A673 (cell line): ENCODE data around the gene SLC1A1. TPM values are rescaled to one million over a fixed set of nuclear protein-coding genes. Genes with fewer than 3 reads are reported as not detected.

Experiments used
- BruUV-seq: library from RNA; stranded (reverse); fragments of 400-500 nt; replicated peaks from 2 replicates; lab custom pipeline; 2021; lab: Mats Ljungman, UMichigan
- CTCF ChIA-PET: fragments of 300-600 bp; sonication (Branson Sonifier 250); formaldehyde crosslinking; loops from one replicate; lab custom pipeline; 2022; ENCODE audit warnings: antibody characterized with exemption; lab: Charles Lee
- POLR2A ChIA-PET: fragments of 300-600 bp; sonication (Branson Sonifier 250); formaldehyde crosslinking; loops from one replicate; lab custom pipeline; 2022; ENCODE audit warnings: antibody characterized with exemption; ENCODE audit not compliant: low non-redundant PET; lab: Charles Lee
- DNase-seq: peaks from one replicate; pipeline ENCODE4 v3.0.0-alpha.2; 2015; ENCODE audit warnings: low spot score
- H3K27ac ChIP-seq: fragments of 200-600 bp; sonication (generic); 2 replicates; pipeline ENCODE4 v1.5.1; 2016; ENCODE audit warnings: mixed run types, low read depth, mild to moderate bottlenecking, mixed read lengths, antibody characterized with exemption, low read length; ENCODE audit not compliant: poor library complexity, severe bottlenecking
- H3K27me3 ChIP-seq: fragments of 200-600 bp; sonication (generic); replicated peaks from 2 replicates; pipeline ENCODE4 v1.6.1; 2017; ENCODE audit warnings: mixed run types, low read depth, mild to moderate bottlenecking, mixed read lengths, antibody characterized with exemption, low read length; ENCODE audit not compliant: insufficient read depth, poor library complexity
- H3K36me3 ChIP-seq: fragments of 200-600 bp; sonication (generic); 2 replicates; pipeline ENCODE4 v1.6.1; 2016; ENCODE audit warnings: mixed run types, mild to moderate bottlenecking, mixed read lengths, antibody characterized with exemption, low read length; ENCODE audit not compliant: insufficient read depth, poor library complexity, severe bottlenecking
- H3K4me1 ChIP-seq: fragments of 200-600 bp; sonication (generic); 2 replicates; pipeline ENCODE4 v1.6.1; 2017; ENCODE audit warnings: mixed run types, mild to moderate bottlenecking, mixed read lengths, antibody characterized with exemption, low read length; ENCODE audit not compliant: insufficient read depth, poor library complexity, severe bottlenecking
- H3K4me3 ChIP-seq: fragments of 200-600 bp; sonication (generic); 2 replicates; pipeline ENCODE4 v1.5.1; 2016; ENCODE audit warnings: low read depth, mixed run types, mild to moderate bottlenecking, mixed read lengths, low read length; ENCODE audit not compliant: poor library complexity, severe bottlenecking
- H3K9me3 ChIP-seq: fragments of 200-600 bp; sonication (generic); 2 replicates; pipeline ENCODE4 v1.6.1; 2016; ENCODE audit warnings: mixed run types, low read depth, mild to moderate bottlenecking, mixed read lengths, antibody characterized with exemption, low read length; ENCODE audit not compliant: poor library complexity, severe bottlenecking
- CTCF ChIP-seq: fragments of 300-800, 200-600 bp; sonication (generic); conservative IDR thresholded peaks from 2 replicates; pipeline ENCODE4 v1.5.1; 2017; ENCODE audit warnings: low read depth, mild to moderate bottlenecking, antibody characterized with exemption, low read length, moderate library complexity, mixed read lengths
- EZH2 ChIP-seq: fragments of 200-600 bp; sonication (generic); IDR thresholded peaks from 2 replicates; pipeline ENCODE4 v1.6.1; 2017; ENCODE audit warnings: borderline replicate concordance, low read depth, mild to moderate bottlenecking, mixed read lengths, antibody characterized with exemption, low read length; ENCODE audit not compliant: poor library complexity, severe bottlenecking
- intact Hi-C: fragments of 100-400 bp; cut with micrococcal nuclease; formaldehyde crosslinking; loops from one replicate; pipeline ENCODE4 v1.10.0; 2022; ENCODE audit not compliant: unreplicated experiment
- total RNA-seq: library from RNA; stranded (reverse); gene quantifications from 2 replicates; pipeline ENCODE4 v1.2.3, GENCODE V29; 2021

Gene SLC1A1
- total RNA-seq, 1 experiment from 2014 or later = 8.7 TPM

- intact Hi-C loops = no loop called here
- Histone ChIP-seq H3K4me3 (no peak overlapping the region), H3K9me3 (no peaks in the 10 kb centered on the region), H3K27me3 (no peaks in the 10 kb centered on the region), H3K36me3 (peaks cover 6% of the 10 kb centered on the region), H3K27ac (peak overlapping the region; percentile 13), H3K4me1 (peaks cover 25% of the 10 kb centered on the region)
- DNase-seq = no peak
- ChIA-PET CTCF (no interaction called here), POLR2A (no interaction called here)
- BruUV-seq = no TSS peak
- no peak for TF ChIP-seq EZH2
- TF ChIP-seq CTCF = no peak
These were observed 82.0 kb downstream of the SLC1A1 start for GRCh38 chr9:4572184-4572826.

DNA sequence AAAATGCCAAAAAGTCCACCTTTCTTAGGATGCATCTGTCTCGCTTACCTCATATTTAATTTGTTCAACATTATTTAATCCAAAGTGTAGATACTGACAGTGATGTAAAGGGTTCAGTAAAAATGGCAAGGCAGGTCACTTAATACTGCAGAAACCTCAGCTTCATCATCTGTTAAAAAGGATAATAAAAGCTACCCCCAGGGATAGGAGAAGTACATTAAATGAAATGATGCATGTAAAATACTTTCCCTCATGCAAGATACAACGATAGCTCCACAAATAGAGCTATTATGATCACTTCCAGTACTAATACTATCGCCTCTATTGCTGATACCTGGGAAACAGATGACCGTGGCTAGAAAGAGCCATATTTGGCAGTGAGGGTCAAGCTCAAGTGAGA lies 82.9 kb downstream of the SLC1A1 start:
- no peak overlapping the region for H3K4me3 ChIP-seq
- ChIA-PET CTCF (no interaction called here), POLR2A (no interaction called here)
- no peak overlapping the region for H3K27ac ChIP-seq
- no peak for TF ChIP-seq CTCF
- TF ChIP-seq EZH2 = no peak
- no peaks in the 10 kb centered on the region for H3K27me3 ChIP-seq
- intact Hi-C loops = no loop called here
- no TSS peak for BruUV-seq
- H3K4me1 ChIP-seq = peaks cover 25% of the 10 kb centered on the region
- peak; percentile 29 for DNase-seq
- no peaks in the 10 kb centered on the region for H3K9me3 ChIP-seq
- peaks cover 6% of the 10 kb centered on the region for H3K36me3 ChIP-seq

DNA sequence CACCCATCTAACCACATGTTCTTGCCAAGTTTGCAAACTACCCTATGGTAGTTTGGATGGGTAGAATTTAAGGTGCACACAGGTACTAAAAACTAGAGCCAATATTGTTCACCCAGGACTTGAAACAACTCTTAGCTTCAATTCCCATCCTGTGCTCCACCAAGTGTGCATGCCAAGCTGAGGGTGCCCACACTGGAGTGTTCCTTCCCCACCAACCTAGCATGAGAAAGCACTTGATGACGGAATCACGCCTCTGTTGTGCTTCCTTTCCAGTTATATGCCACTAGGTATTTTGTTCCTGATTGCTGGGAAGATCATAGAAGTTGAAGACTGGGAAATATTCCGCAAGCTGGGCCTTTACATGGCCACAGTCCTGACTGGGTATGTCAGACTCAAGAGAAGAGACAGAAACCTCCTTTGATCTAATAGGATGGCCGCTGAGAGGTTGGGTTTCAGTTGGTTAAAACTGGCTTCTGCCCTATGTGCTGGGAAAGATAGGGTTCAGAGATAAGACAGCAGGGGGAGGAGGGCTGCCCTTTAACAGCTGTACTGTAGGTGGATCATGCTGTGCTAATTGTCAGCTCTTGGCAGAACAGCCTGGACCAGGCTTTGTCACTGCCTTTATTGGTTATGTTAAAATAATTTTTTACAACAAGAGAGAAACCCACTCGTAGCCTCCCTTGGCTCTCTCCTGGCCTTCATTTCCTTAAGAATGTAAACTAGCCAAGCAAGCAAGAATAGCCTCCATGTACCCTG lies 83.5 kb downstream of the SLC1A1 start:
- H3K36me3 ChIP-seq = peaks cover 6% of the 10 kb centered on the region
- CTCF ChIA-PET = no interaction called here
- H3K4me3 ChIP-seq = no peak overlapping the region
- peaks cover 29% of the 10 kb centered on the region for H3K4me1 ChIP-seq
- POLR2A ChIA-PET = no interaction called here
- no peaks in the 10 kb centered on the region for H3K9me3 ChIP-seq
- no TSS peak for BruUV-seq
- intact Hi-C loops = no loop called here
- no peaks in the 10 kb centered on the region for H3K27me3 ChIP-seq
- peak; percentile 67 for DNase-seq
- no peak for TF ChIP-seq CTCF
- no peak for TF ChIP-seq EZH2
- peak overlapping the region; percentile 34 for H3K27ac ChIP-seq
